NCI-H345 (cell line): ENCODE data around the gene RBM47.

Source experiments
- DNase-seq: peaks from one replicate; lab custom pipeline; 2025; lab: John Stamatoyannopoulos, UW

RBM47 gene

GRCh38 chr4:40623707-40624106 lies 6.0 kb downstream of the RBM47 start:
- no peak for DNase-seq

DNA sequence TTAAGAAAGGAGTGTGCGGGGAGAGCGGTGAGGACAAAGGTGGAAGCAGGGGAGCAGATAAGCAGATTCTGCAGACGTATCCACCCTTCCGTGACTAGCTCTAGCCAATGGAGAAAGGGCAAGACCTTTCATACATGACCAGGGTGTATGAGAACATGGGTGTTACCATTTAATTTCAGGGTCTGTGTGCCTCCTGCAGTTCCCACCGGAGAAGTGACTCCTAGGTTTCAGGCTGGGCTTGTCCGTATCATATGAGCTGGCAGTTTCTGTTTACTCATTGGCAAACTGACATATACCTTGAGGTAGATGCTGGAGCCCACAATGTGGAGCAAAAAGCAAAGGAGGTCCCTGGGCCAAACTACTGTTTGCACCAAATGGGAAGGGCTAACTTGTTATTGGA lies 6.8 kb downstream of the RBM47 start:
- DNase-seq: no peak

DNA sequence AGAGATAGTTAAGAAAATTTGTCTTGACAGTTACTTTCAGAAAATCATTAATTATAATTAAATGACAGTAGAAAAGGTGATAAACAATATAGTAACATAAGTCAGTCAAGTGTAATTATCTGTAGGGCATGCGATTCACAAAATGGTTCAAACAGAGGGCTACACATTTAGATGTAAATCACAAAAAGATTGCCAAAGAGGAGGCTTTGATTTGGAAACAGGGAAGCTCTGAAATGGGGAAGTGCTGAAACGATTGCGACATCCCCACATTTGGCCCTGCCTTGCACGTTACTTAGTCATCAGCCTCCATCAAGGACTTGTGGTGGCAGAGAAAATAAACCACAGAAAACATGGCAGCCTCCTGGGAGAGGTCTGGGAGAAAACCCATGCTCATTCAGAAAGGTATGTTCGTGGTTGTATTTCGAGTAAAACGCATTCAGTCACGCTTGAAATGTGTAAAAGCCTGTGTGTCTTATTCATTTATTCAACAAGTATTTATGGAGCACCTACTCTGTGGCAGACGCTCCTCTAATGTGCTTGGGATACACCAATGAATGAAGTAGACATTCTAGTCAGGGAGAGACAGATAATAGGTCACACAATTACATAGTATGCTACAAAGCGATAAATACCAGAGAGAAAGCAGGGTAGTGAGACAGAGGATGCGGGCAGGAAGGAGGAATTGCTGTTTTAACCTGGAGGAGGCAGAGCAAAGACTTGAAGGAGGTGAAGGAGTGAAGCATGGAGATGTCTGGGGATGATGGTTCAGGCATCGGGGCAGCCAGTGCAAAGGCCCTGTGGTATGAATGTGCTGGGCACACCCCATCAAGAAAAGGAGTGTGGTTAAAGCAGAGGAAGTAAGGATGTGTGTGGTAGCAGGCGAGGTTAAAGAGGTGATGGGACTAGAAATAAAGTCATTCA lies 7.8 kb downstream of the RBM47 start:
- no peak for DNase-seq

- DNase-seq: no peak
Observed at GRCh38 chr4:40621229-40621591, 8.5 kb downstream of the RBM47 start.

DNA sequence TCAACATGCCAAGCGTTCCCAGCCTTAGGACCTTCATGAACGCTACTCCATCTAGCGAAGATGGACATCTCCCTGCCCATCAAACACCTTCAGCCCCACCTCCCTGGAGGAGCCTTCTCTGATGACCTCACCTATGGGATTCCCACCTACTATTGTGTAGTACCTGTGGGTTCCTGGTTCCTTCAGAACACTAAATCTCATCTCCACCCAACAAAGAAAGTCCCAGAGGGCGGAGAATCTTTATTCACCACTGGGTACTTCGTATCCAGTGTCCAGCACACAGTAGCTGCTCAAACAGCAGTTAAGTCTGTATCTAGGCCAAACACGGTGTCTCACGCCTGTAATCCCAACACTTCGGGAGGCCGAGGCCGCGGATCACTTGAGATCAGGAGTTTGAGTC lies 10.1 kb downstream of the RBM47 start:
- no peak for DNase-seq

- DNase-seq: no peak
Observed at GRCh38 chr4:40617872-40618271, 11.8 kb downstream of the RBM47 start.

DNA sequence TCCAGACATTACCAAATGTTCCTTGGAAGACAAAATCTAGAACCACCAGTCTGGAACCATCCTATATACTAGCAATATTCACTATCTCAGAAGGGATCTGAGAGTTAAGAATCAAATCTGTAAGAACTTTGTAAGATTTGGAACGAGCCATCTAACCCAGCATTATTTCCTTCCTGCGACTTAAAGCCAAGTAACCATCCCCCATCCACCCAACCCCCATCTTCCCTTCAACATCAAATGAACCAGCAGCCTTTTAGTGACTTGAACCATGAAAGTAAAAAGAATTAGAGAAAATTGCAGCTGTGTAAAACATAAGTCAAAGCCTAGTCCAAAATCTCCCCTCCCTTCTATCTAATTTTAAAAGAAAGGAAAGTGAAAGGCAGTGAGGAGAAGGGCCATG lies 15.6 kb downstream of the RBM47 start:
- no peak for DNase-seq

- no peak for DNase-seq
Observed at GRCh38 chr4:40613456-40613855, 16.2 kb downstream of the RBM47 start.

DNA sequence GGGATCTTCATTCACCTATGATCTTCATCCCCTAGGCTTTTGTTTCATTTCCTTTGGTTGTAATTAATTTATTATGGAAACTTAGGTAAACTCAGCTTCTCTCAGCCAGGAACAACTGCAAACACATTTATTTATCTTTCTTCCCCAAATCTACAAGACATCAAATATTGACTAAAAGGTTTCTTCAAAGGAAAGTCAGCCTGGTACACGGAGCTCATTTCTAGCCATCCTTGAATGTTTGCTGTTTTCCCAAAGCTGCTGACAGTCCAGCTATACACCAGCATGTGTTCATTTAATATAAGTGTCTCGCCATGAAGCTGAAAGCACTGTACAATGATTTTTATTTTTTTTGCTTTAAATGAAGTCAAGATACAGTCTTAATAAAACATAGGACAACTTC lies 16.8 kb downstream of the RBM47 start:
- DNase-seq: no peak

DNA sequence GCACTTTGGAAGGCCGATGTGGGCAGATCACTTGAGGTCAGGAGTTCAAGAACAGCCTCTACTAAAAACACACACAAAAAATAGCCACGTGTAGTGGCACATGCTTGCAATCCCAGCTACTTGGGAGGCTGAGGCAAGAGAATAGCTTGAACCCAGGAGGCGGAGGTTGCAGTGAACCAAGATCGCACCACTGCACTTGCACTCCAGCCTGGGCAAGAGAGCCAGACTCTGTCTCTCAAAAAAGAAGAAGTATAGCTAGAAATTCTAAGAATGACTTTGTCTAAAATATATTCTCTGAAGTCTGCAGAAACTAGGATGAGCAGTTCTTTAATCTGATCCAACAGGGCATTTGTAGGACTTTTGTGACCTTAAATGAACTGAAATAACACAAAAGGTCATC lies 17.4 kb downstream of the RBM47 start:
- DNase-seq: no peak

GRCh38 chr4:40608628-40609027 lies 21.0 kb downstream of the RBM47 start:
- DNase-seq: no peak

DNA sequence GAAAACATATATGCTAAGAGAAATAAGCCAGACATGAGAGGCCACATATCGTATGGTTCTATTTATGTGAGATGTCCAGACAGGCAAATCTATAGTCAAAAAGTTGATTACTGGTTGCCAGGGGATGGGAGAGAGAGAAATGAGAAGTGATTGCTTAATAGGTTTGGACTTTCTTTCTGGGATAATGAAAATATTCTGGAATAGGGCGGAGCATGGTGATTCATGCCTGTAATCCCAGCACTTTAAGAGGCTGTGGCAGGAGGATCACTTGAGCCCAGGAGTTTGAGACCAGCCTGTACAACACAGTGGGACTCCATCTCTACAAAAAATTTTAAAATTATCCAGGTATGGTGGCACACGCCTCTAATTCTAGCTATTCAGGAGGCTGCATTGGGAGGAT lies 22.4 kb downstream of the RBM47 start:
- DNase-seq: no peak

DNA sequence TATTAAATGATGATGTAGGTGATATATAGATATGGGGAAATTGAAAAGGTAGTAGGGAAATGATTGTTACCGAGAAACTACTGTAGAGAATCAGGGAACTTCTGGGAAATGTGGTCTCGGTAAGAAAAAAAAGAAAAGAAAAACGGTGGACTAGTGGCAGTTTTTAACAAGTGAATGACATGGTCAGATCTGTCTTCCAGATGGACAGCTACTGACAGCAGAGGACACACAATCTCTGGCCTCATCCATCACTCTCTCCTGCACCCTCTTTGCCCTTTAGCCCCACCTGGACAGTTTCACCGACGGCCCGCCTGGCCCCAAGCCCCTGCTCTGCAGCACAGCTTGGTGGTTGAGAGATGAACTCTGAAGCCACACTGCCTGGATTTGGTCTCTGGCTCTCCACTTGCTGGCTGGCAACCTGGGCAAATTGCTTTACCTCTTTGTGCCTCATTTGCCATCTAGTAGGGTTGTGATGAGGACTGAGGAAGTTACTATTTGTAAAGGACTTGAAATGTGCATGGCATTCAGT lies 23.4 kb downstream of the RBM47 start:
- no peak for DNase-seq

DNA sequence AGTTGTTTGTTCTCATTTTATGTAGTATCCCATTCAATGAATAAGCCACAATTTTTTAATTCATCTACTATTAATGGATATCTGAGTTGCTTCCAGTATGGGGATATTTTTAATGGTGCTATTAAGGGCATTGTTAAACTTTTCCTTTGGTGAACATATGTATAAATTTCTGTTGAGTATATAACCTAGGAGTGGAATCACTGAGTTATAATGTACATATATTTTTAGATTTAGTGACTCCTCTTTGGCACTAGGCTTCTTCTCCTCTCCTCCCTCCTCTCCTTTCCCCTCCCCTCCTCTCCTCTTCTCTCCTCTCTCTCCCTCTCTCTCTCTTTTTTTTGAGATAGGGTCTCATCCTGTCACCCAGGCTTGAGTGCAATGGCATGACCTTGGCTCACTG lies 26.4 kb downstream of the RBM47 start:
- no peak for DNase-seq

GRCh38 chr4:40601641-40602040 lies 28.0 kb downstream of the RBM47 start:
- DNase-seq: no peak

DNA sequence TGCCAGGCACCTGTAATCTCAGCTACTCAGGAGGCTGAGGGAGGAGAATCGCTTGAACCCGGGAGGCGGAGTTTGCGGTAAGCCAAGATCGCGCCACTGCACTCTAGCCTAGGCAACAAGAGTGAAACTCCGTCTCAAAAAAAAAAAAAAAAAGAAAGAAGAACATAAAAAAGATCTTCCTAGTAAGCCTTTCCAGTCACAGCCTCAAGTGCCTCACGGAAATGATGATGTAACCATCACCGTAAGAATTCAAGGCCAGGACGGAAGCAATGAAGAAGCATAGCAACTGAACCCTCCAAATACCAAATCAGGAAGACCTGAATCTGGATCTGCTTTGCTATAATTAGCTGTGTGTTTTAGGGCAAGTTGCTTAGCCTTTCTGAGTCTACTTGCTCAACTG lies 28.8 kb downstream of the RBM47 start:
- DNase-seq: no peak

- no peak for DNase-seq
Observed at GRCh38 chr4:40599431-40599830, 30.2 kb downstream of the RBM47 start.

DNA sequence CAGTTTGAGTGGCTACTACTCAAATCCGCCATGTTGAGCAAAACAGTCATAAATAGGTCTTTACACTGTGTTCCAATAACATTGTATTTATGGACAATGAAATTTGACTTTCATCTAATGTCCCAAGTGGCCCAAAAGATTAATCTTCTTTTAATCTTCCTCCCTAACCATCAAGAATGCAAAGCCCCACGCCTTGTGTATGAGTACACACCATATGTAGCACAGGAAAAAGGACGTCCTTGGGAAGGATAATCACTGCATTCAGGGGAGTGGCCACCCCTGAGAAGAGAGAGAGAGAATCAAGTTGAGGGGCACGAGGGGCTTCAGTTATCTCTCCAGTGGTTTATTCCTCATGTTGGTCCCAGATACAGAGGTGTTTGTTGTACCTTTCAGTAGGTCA lies 33.1 kb downstream of the RBM47 start:
- DNase-seq: no peak

DNA sequence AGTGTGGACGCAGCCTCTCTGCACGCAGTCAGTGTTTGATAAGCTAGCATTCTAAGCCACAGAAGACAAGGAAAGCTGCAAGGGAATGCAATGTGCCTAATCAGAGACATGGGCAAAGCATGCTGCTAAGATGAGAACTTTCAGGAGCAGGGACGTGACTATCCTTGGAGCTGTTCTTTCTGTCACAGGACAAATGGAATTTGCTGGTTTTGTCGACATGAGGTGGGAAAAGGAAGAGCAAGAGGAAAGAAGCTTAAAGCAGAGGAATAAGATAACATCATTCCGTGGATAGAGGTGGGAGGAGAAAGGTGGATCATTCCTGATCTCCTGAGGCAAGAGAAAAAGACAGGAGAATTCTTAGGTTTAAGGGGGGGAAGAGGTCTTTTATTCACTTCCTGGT lies 33.7 kb downstream of the RBM47 start:
- no peak for DNase-seq

DNA sequence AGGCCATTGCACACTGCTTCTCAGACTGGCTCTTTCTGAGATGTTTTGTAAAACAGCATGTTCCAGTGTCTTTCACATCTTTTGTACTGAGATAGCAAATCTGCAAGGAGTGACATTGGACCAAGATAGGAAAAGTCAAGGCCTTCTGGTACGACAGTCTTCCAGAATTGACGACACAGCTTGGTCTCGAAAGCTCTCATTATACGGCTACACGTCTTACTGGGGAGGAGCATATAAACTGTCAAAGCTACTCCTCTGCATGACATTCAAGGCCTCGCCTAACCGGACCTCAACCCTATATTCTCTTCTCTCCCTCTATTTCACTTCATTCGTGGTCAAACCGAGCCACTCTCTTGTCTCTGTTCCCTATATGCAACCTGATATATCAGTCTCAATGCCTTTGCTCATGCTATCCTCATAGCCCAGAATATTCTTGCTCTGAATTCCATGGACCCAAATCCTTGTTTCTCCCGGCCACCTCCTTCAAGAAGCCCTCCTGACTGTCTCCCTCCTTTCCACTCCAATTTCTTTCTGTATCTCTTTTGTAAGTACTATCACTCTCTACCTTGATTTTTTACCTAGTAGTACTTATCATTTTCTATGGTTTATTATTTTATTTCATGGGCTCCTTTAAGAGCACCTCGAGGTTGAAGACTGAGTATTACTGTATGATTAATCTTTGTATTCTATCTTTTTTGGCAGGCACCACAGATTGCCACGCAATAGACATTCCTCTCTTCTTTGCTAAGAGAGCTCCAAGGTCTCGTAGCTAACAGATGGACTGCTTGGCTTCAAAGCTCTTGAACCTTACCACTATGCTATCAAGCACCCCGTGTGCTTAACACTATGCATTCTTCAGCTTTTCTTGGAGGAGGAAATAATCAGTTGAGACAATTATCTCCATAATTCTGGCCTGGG lies 35.1 kb downstream of the RBM47 start:
- no peak for DNase-seq

DNA sequence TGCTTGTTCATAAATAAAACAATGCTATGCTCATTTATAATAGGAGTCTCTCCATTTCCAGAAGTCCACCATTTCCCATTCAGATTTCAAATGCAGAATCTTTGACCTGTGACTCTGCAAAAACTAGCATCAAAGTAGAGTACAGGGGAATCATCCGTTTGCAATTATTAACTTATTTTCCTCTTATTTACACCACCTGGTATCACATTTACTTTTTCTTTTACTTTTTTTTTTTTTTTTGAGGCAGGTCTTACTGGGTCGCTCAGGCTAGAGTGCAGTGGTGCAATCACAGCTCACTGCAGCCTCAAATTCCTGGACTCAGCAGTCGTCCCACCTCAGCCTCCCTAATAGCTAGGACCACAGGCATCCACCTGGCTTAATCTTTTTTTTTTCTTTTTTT lies 37.6 kb downstream of the RBM47 start:
- no peak for DNase-seq

DNA sequence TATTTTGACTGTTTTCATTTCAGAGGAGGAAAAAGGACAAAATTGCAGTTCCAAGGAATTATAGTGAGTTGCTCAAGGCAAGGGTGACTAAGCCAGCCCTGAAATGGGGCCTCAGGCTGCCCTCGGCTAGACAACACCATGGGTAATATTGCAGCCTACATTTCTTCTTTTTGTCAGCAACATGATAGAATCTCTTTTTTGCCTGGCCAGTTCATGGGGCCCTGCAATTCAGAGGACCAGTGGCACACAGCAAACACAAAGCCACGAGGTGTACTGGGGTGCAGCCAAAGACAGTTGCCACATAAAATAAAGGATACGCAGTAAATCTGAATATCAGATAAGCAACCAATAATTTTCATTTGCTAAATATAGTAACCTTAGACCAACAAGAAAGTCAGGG lies 41.8 kb downstream of the RBM47 start:
- DNase-seq: no peak

DNA sequence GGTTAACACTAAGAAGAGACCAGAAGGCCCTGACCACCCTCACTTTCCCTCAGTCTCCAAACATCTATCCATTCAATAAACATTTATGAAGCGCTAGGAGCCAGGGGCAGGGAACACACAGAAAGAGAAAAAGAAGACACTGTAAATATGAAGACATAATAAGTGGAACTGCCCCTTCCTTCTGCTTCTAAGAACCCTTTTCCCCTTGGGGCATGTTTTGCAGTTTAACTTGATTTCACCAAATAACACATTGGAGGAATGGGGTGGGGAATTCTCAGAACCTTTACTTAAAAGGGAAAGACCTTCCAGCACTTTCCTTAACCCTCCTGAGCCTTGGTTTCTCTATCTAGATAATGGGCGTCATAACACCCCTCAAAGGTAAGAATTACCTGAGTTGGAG lies 42.3 kb downstream of the RBM47 start:
- no peak for DNase-seq
